EL (cell line): ENCODE results near the gene PYGO1.
"Not testable (repeated sequence)": the region's sequence is repeated elsewhere in the genome, so short reads cannot be mapped to it uniquely, and the experiment has no call there.

ENCODE experiments used
- DNase-seq: peaks from one replicate; pipeline ENCODE4 v3.0.0-alpha.2; 2016

Gene PYGO1, protein sequence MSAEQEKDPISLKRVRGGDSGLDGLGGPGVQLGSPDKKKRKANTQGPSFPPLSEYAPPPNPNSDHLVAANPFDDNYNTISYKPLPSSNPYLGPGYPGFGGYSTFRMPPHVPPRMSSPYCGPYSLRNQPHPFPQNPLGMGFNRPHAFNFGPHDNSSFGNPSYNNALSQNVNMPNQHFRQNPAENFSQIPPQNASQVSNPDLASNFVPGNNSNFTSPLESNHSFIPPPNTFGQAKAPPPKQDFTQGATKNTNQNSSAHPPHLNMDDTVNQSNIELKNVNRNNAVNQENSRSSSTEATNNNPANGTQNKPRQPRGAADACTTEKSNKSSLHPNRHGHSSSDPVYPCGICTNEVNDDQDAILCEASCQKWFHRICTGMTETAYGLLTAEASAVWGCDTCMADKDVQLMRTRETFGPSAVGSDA

DNA sequence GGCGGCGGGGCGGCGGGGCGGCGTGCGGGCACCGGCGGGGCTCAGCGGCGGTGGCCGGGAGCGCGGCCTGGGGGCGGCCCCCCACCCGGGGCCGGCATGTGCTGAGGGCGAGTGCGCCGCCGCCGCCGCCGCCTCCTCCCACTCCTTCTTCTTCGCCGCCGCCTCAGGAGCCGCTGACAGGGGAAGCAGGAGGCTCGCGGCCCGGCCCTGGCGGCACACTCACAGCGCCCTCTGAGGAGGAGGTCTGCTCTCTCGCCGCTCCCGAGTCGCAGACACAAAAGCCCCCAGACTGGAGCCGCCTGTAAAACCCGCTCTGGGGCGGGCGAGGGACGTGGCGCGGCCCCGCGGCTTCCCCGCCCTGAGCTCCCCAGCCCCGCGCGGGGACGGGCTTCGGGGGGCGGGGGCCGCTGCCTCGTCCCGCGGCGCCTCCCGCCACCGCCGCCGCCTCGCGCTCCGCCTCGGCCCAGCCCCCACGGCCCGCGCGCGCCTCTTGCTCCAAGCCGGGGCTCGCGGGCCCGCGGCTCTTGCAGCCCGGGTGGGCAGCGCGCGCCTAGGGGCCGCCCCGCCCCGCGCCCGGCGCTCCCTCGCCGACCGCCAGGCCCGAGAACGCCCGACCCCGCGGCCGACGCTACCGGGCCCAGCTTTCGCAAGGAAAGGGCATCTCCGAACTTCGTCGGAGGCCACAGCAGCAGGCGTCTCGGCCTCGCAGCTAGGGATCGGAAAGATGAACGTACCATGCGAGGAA lies at the start of gene PYGO1:
PYGO1 (minus strand) TSS at position 276 of the 745 bp plus-strand sequence. CDS start 462 bp downstream, outside the sequence.
- DNase-seq: peak; percentile 72

DNA sequence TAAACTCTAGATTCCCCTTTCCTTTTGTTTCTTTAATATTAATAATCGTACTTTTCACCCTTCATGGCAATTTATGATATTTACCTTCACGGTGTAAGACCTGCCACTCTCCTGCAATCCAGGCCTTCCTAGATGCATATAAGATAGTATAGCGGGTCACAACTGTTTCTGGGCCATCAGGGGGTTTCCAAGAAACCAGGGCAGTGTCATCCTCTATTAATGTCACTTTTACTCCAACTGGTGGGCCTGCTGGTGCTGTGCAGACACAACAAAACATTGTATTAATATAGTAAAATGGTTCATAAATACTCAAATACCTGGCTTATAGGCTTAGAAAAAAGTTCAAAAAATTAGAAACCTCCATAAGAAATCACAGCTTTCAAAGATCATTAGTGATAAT lies 48.9 kb upstream of the PYGO1 start:
- DNase-seq: no peak

DNA sequence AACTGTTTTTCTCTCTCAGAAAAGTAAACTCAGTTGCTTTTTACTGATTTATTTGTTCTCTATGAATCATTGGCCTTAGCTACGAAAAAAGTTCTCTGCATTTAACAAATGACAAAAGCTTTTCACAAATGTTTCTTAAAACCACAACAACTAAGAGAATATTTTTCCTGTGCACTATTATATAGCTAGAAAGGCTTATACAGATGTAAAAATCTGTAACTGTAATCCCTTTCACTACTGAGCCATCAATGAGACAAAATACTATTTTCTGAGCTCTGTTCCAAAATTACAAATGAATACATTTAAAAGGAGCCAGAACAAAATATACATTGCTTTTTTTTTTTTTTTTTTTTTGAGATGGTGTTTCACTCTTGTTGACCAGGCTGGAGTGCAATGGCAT lies 45.6 kb upstream of the PYGO1 start:
- DNase-seq: no peak

DNA sequence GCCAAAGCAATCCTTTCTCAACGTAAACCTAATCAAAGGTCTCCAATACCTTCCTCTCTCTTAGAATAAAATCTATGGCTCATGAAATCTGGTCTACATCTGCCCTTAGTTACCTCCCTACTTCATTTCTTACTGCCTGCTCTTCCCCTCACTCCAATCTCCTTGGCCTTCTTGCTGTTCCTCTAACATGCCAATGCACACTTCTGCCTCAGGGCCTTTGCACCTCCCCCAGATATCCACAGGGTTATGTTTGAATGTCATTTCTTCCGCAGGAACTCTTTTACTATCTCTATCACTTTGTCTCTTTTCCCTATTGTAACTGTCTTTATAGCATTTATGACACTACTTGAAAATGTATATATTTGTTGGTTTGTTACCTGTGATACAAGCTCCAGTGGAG lies 44.3 kb upstream of the PYGO1 start:
- no peak for DNase-seq

DNA sequence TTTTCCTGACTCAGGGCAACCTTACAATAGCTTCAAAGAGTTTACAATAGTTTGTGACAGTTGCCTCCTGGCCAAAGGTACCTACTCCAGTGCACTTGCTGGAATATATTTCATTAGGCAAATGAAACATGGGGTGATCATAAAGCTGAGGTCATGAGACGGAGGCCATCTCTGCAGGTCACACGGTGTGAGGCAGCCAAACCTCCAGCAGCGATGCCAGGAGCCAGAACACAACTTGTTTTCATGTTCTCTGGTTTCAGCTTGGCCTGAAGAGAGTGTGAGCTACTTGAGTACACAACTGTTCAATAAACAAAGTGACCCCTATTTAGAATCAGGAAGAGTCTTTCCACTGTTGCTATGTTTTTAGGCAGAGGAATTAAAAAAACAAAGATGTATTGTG lies 42.7 kb upstream of the PYGO1 start:
- no peak for DNase-seq

DNA sequence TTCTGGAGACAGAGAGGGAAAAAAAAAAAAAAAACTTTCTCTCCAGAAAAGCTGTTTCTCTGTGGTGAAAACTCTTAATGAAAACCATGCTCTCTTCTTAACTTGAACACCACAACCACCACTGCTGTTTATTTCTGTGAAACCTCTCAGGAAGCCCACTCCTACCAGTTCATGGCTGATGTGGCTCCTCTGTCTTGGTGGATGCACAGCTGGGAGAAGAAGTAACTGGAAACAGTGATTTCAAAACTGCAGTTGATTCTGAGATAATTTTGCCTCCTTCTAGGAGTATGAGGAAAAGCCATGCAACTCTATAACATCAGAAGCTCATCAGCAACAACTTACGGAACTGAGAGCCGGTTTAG lies 40.2 kb upstream of the PYGO1 start:
- no peak for DNase-seq

DNA sequence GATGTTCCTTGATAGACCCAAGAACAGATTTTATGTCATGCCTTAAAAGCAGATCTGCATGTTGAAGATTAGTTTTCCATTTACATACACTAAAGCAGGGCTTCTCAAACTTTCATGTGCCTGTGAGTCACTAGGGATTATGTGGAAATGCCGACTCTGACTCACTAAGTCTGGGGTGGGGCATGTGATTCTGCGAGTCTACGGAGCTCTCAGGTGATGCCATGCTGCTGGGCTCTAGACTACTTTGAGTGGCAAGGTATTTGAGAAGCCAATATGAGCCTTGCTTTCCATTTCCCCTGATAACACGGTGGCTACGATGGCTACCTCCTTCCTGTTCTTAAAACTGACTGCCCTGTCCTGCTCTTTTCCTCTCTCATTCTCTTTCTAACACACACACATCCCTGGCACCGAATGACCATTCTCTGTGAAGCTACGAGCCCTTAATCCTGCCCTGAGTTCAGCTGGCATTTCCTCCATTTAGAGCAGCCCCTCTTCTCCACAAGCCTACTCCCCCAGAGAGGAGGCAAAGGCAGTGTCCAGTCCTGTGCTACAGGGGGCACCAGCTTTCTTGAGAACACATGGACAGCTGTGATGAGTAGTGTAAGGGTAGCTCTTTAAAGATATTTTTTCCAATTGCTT lies 39.7 kb upstream of the PYGO1 start:
- peak; percentile 88 for DNase-seq

DNA sequence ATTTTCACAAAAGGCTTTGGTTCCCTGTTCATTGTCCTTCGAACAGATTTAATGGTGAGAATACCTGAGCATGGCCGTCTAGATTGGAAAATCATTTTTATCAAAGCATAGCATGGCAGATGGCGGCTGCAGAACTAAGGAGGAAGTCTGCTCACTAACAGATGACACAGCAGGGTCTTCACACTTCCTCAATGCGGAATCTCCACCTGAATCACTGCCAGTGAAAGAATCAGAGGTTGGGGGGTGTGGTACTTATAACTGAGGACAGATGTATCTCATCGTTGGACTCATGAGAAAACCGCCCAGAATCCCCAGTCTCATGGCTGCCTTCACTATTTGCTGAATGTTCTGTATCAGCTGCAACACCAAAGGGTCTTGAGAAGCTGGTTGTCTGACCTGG lies 31.6 kb upstream of the PYGO1 start:
- no peak for DNase-seq

DNA sequence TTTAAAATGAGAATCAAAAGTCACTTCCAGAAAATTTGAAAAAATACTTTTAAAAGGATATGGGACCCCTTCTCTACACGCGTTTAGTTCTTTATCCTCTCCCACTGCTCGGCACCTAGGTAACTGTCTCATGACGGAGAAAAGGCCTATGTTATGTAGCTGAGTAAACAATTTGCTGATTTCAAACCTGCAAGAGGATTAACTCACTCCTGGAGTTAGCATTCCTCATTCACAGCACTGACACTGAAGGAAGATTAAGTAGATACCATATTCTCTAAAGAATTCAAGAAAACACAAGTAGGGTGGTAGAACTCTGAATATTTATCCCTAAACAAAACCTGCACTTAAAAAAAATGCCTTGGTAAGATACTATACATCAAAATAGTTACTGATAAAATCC lies 30.2 kb upstream of the PYGO1 start:
- no peak for DNase-seq

DNA sequence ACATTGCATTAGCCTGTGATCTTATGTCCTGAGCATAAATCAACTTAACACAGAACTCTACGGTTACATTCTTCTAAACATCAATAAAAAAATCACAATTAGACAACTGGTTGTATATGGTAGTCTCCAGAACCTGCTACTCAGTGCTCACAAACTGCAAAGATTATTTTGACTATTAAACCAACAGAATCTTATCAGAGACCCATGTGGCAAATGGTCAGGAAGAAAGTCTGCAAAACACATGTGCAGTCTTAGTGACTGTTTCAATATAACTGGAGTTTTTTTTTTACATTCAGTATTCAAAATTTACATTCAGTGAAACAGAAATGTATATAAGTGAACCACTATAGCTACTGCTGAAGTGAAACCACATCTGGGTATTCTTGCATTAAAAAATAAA lies 27.3 kb upstream of the PYGO1 start:
- no peak for DNase-seq

DNA sequence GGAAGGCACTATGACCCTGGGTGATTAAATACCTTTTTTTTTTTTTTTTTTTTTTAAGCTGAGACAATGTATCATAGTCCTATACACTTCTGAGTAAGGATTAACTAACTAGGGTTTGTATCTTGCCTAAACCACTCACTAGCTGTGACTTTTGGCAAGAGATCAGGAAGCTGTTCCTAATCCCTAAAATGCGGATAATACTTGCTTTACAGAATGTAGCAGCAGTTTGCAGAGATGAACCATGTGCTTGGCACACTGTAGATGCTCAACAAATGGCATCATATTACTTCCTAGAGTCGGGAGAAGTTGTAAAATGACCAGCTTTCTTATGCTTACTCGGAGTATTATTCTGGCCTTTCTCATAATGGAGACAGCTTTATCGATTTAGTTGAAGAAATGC lies 25.6 kb upstream of the PYGO1 start:
- no peak for DNase-seq

DNA sequence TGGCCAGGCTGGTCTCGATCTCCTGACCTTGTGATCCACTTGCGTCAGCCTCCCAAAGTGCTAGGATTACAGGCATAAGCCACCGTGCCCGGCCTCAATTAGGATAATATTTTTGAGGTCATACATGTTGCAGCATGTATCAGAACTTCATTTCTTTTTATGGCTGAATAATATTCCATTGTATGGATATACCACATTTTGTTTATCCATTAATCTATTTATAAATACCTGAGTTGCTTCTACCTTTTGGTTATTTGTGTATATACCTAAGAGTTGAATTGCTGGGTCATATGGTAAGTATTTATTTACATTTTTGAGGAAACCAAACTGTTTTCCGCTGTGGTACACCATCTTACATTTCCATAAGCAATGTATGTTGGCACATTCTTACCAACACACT lies 18.1 kb upstream of the PYGO1 start:
- DNase-seq: no peak

DNA sequence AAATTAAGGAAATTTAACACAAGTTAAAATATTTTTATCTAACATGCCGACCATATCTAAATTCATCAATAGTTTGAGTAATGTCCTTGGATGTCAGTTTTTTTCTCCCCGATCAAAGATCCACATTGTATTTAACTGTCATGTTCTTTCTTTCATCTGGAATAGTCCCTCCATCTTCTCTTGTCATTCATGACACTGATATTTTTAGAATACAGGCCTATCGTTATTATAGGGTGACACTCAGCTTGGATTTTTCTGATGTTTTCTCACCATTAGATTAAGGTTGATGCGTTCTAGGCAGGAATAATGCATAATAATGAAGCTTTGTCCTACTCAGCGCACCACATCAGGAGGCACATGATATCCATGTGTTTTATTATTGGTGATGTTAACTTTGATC lies 13.2 kb upstream of the PYGO1 start:
- no peak for DNase-seq

DNA sequence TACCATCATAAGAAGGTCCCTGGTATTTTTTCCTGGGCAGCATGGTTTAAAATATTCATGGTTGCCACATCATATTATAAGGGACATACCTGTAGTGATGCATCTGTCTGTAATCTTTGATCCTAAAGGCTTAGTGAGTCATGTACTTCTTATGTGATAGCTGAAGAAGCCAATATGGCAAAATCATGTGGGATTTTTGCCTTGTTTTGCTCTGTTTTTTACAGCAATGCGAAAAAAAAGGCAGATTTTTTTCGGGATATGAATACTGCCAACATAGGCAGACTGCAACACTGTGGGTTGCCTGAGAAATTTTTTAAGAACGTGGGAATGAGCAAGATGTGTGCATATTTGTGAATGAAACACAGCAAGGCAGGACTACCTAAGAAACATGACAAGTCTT lies 11.3 kb upstream of the PYGO1 start:
- DNase-seq: no peak

DNA sequence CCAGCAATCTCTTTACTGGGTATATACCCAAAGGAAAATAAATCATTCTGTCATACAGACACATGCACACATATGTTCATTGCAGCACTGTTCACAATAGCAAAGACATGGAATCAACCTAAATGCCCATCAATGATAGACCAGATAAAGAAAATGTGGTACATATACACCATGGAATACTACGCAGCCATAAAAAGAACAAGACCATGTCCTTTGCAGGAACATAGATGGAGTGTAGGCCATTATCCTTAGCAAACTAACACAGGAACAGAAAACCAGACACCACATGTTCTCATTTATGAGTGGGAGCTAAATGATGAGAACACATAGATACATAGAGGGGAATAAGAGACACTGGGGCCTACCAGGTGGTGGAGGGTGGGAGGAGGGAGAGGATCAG lies 4.9 kb upstream of the PYGO1 start:
- DNase-seq: not testable (repeated sequence)

DNA sequence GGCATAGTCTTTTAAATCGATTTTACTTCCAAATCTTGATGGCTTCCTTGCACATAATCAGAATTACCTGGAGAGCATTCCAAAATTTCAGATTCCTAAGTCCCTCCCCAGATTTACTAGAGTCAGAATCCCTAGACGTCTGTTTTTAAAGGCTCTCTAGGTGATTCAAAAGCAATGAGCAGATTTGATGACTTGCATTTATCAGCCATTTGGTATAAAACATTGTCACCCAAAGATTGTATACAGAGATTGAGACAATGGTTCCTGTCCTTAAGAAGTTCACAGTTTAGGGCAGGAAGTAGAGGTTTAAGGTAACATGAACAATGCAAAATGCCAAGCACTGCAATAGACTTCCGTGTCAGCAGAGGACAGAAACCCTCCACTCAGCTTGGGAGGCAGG lies 2.6 kb upstream of the PYGO1 start:
- DNase-seq: no peak

DNA sequence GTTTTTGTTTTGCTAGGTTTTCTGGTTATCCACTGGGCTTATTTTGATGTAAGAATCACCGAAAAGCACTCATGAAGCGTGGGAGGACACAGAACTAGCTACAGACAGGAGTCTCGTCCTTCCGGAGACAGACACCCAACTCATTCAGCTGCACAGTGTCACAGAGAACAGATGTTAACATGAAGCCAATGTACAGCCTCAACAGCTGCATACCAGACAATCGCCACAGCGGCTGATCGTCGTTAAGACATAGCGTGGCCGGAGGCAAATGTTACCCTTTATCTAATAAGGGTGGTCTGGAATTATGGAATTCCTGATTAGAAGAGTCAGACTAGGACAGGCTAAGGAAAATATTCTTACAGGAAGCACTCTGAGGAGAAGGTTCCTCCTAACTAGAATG lies 1.1 kb upstream of the PYGO1 start:
- peak; percentile 10 for DNase-seq

DNA sequence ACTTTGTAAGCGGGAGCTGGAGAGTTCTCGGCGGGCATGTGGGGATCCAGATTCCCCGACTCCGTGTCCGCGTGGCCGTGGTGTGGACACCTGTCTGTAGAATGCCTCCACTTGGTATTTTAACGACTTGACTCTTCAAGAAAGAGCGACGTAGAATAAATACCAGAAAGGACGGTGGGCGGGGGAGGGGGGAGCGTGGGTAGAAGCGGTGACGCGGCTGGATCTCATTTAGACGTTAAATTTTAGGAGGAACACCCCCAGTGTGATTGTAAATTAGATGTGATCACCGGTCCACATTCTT lies 620 bp upstream of the PYGO1 start:
- DNase-seq: no peak

DNA sequence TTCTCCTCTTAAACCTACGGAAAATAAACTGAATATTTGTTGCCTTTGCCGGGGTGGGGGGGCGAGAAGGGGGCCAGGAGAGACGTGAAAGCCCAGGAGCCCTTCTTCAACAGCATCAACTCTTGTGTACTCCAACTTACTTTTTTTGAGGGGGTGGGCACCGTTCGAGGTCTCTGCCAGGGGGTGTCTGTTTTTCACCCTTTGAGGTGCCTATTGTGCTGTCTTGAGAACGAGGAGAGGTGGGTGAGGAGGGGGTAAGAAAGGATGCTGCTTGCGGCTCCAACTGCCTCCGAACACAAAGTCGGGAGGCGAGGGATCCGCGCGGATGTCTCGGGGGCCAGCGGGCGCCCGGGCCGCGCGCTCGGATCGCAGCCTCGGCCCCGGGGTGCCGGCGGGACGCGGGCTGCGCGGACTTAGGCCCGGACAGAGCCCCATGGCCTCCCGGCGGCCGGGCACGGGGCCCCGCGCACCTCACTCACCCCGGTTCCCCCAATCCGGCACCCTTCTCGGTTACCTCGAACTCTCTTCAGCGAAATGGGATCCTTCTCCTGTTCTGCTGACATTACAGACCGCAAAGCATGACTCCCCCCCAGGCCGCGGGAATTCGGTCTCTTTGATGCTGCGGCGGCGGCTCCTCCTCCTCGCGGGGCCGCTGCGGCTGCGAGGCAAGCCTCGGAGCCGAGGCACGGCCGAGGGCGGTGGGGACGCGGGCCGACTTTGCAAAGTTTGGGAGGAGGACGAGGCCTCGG lies 650 bp downstream of the PYGO1 start:
- DNase-seq: peak; percentile 60

DNA sequence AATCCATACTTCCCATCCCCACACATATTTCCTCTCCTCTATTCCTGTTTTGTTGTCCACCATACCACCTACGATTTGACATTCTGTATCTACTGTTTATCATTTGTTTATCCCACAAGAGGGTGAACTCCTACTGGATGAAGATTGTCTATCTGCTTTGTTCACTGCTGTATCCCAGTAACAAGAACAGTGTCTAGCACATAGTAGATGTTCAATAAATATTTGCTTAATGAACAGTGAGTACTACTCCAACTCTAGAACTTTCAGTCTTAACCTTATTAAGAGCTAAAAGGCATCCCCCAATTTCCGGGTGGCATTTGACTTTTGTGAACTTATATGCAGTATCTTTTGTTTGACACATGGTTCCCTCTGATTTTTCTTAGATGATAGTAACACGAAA lies 1.3 kb downstream of the PYGO1 start:
- peak; percentile 3 for DNase-seq

DNA sequence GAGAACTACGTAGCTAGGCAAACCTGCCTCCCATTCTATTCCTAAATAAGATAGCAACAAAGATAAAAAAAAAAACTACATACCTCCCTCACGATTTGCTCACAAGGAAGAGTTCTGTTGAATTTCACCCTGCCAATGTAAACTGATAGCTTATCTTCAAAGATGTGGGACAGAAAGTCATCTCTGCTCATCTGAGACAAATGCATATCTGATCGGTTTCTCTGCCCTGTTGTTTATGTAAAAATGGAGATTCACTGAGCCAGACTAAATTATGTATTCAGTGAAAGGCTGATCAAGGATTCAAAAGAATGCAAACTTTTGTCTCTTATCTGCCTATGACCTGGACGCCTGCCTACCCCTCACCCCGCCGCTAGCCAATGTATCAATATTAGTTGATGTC lies 11.2 kb downstream of the PYGO1 start:
- DNase-seq: no peak

DNA sequence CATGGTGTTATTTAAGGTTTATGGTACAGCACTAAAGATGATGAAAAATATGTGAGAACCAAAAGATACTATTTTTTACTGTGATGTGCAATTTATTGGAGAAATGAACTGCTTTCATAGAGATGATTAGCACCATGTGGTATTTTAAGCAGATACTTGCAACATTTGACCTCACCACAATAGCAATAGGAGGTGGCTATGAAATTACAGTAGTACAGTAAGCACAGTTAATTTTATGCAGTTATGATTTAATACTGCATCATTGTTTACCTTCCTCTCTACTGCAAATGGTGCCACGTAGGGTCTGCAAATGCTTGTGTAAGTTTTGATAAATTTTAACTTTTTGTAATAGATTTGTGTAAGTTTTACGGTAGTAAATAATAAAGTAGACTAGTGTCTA lies 14.0 kb downstream of the PYGO1 start:
- DNase-seq: no peak

DNA sequence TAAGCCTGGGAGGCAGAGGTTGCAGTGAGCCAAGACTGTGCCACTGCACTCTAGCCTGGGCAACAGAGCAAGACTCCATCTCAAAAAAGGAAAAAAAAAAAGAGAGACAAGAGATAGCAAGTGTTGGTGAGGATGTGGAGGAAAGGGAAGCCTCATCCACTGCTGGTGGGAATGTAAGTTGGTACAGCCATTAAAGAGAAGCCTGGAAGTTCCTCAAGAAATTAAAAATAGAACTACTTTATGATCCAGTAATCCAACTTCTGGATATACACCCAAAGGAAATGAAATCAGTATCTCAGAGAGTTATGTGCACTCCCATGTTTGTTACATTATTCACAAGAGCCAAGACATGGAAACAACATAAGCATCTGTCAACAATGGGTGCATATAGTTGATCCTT lies 14.9 kb downstream of the PYGO1 start:
- no peak for DNase-seq
